Activated CD8-positive, alpha-beta memory T cell treated with anti-CD3 and anti-CD28 coated beads for 36 hours (primary cell): ENCODE measurements around the gene B9D1. TPM values are rescaled to one million over a fixed set of nuclear protein-coding genes. Genes with fewer than 3 reads are reported as not detected.

ENCODE experiments used
- CTCF ChIA-PET: fragments of 350-600 bp; sonication (Branson Sonifier 250); formaldehyde crosslinking; loops from one replicate; lab custom pipeline; 2021; ENCODE audit warnings: antibody characterized with exemption; lab: Charles Lee
- POLR2A ChIA-PET: fragments of 350-600 bp; sonication (Branson Sonifier 250); formaldehyde crosslinking; loops from one replicate; lab custom pipeline; 2021; ENCODE audit warnings: antibody characterized with exemption; lab: Charles Lee
- total RNA-seq, 2 experiments: library from RNA; stranded (reverse); gene quantifications; one replicate each; pipeline ENCODE4 v1.2.3, GENCODE V29; 2021

Gene B9D1
- 1 to 10 TPM; 7.5 to 9.2 TPM for total RNA-seq

DNA sequence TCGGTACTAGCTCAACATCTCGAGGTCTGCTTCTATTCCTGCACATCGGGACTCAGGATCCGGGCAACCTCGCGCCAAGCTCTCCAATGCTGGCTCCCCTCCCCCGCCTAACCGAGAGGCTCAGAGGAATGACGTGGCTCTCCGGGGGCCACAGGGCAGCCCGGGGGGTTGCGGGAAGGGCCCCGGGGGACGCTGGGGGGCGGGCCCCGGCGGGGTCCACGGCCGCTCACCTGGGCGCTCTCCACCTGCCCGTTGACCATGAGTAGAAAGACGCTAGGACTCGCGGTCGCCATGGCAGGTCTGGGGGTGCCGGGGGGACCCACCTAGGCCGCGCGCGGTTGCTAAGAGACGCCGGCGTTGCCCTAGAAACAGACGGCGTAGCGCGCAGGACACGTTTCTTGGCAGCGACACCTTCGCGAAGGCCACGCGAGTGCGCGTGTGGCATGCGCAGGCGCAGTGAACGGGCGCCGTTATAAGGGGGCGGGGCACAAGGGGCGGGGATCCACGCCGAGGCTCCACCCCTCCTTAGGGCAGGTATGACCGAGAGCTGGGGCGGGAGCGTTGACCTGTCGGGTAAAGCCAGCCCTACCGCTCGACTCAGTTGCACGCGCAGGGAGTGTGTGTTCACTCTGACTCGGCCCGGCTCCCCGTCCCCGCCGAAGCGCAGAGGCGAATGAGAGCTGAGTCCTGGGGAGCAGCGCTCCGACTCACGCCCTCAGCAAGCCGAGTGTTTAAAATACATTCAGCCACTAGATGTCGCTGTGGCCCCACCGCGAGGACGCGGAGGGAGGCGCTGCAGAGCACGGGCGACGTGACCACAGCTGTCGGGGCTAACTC is at the start of gene B9D1:
TSS of gene B9D1 (minus strand) at position 447 of the 837 bp plus-strand sequence. CDS start at position 293, 154 bp downstream.
- POLR2A ChIA-PET = interaction anchor here (1.0 kb wide), 1 partner anchor 15 kb away, joined by 9 read pairs; the partner anchor contains the start of gene MAPK7
- CTCF ChIA-PET = interaction anchor here (0.6 to 5.5 kb wide), 28 partner anchors 8 to 400 kb away, joined by 3 to 63 read pairs (median 4); partner anchors contain the start of gene MAPK7

- CTCF ChIA-PET = no interaction called here
- POLR2A ChIA-PET = no interaction called here
Measured at GRCh38 chr17:19411631-19412030, 49.1 kb upstream of the B9D1 start.

- POLR2A ChIA-PET = no interaction called here
- CTCF ChIA-PET = no interaction called here
Measured at GRCh38 chr17:19410875-19411620, 48.5 kb upstream of the B9D1 start, which contains the start of gene RNF112. RNF112 (plus strand) TSS chr17:19411232; CDS start chr17:19411409, 177 bp downstream.

DNA sequence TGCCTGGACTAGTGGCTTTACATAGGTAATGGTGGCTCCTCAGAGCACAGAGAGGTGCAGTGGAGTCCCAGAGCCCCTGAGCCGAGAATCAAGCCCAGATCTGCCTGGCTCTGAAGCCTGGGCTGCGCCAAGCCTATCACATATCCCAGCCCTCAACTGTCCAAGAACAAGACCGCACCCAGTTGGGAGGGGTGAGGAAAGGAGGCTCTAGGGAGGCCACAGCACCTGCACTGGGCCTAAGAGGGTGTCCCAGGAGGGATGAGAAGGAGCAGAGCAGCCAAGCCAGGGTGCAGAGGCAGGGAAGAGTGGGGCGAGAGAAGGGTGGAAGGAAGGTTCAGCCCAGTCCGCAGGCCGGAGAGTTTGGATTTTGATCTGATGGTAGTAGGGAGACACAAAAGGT is 47.6 kb upstream of the B9D1 start:
- POLR2A ChIA-PET = no interaction called here
- CTCF ChIA-PET = no interaction called here

- ChIA-PET CTCF (no interaction called here), POLR2A (no interaction called here)
Measured at GRCh38 chr17:19409509-19409908, 47.0 kb upstream of the B9D1 start.

DNA sequence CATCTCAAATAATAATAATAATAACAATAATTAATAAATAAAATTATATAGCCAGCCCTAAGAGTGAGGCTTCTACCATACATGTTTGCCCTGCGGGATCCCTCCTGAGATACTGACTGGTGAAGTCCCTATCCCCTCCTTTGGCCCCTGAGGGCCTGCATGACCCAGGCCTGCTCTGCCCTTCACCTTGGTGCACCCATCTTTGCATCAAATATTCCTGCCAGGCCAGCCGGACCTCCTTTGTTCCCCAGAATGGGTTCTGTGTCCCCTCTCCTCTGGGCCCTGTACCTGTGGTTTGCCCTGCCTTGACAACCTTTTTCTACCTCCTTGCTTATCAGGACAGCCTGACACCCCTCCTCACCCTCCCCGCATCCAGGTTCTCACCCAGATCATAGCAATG is 46.5 kb upstream of the B9D1 start:
- CTCF ChIA-PET = no interaction called here
- POLR2A ChIA-PET = no interaction called here

DNA sequence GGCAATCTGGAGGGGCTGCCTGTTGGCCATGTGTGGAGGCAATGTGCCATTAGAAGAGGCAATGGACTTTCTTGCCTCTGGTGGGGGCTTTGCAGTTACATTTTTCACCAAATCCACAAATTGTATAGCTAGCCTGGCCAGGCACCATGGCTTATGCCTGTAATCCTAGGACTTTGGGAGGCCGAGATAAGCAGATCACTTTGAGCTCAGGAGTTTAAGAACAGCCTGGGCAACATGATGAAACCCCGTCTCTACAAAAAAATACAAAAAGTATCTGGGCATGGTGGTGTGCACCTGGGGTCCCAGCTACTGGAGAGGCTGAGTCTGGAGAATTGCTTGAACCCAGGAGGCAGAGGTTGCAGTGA is 45.8 kb upstream of the B9D1 start:
- CTCF ChIA-PET = no interaction called here
- POLR2A ChIA-PET = no interaction called here

DNA sequence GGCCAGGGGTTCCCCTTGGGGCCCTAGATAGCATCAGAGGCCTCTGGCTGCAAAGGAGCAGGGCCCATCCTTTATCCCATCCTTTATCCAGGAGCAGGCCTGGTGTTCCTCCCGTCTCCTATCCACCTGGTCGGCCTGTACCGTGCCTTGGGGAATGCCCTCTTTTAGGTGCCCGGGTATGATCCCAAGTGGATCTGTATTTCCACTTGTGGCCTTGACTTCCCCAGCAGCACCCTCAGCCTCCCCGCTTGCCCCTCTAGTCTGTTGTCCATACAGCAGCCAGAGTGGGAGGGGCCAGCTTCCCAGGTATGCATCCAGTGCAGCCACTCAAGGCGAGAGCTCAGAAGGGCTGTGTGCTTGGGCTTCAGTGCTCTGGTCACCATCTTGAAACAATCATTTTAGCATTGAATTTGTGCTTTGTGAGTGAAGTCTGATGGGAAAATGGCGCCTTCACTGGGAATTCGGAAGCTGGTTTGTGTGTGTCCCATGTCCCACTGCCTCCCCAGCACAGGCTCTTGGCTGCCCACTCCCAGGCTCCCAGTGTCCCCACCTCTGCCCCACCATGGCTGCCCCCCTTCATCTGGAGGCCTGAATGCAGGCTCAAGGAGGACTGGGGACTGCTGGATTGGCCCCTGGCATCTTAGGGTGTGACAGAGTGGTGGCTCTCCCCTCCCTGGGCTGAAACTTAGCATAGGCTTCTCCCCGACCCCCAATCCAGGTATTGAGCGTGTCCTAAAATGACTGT is 45.2 kb upstream of the B9D1 start:
- ChIA-PET CTCF (no interaction called here), POLR2A (no interaction called here)

DNA sequence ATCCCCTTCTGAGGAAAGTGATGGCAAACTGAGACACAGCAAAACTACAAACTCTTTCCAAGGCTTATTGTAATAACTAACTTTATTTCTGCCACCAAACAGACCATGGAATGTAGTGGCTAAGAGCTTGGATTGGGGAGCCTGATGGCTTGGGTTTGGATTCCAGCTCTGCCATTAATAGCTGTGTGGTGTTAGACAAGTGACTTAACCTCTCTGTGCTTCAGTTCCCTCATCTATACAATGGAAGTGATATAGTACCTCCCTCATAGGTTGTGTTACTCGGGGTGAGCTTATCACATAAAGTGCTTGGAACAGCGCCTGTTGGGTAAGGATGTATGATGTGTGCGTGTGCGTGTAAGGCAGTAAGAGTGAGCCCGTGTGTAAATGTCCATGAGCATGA is 42.6 kb upstream of the B9D1 start:
- CTCF ChIA-PET = no interaction called here
- POLR2A ChIA-PET = no interaction called here

DNA sequence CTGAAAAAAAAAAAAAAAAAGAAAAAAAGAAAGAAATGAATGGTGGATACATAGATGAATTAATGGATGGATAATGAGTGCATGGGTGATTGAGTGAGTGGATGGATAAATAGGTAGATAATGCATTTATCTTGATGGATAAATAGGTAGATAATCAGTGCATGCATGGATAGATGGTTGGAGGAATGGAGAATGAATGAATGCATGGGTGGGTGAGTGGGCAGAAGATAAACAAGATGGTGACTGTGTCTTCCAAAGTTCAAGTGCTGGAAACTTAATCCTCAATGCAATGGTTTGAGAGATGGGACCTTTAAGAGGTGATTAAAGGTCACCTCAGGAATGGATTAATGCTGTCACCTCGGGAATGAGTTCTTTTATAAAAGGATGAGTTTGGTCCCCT is 41.7 kb upstream of the B9D1 start:
- CTCF ChIA-PET = no interaction called here
- POLR2A ChIA-PET = no interaction called here

DNA sequence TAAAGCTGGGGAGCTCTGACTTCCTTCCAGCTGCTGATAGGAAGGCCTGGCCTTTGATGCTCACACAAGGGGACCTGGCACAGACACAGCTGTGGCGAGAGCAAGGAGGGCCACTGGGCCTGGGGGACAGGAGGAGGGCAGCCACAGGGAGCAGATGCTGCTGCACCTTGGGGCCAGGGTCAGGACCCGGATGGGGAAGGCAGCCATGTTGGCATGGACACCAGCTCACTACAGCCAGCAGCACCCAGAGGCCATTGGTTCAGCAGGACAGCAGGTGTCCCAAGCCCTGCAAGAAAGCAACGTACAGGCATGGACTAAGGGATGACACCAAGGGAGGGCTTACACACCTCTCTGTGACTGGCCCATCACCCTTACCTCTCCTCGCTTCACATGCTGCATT is 40.5 kb upstream of the B9D1 start:
- POLR2A ChIA-PET = no interaction called here

GRCh38 chr17:19402171-19402570 is 39.6 kb upstream of the B9D1 start:
- POLR2A ChIA-PET = no interaction called here

More for the DNA sequence above, 40.5 kb upstream of the B9D1 start:
- CTCF ChIA-PET = interaction anchor here (1.3 kb wide), 1 partner anchor 40 kb away, joined by 3 read pairs; no protein-coding TSS in a partner anchor

DNA sequence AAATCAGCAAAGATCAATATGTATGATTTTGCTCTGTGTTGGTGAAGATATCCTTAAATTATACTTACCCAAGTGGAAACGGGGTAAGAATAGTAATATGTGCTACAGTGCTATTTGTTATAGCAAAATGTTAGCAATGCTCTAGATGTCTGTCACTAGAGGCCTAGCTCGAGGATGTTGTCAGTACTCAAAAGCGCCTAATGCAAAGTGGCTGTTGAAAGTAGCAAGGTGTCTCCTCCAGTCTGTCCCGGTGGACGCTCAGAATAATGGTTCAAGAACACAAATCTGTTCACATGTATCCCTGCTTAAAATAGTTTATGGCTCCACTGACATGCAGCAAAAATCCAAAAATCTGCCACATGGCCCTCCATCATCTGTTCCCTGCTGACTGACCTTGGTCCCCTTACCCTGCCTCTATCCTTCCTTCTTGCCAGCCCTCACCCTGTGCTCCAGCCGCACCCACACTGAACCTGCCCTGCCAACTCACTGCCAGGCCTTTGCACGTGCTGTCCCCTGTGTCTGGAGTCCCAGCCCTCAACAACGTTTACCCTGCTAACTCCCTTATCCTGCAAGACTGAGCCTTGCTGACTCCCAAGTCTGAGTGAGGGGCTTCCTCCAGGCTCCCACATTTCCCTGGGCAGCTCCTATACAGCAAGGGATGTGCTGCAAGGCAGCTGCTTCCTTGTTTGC is 38.9 kb upstream of the B9D1 start:
- POLR2A ChIA-PET = no interaction called here
- CTCF ChIA-PET = no interaction called here

More at GRCh38 chr17:19402171-19402570, 39.6 kb upstream of the B9D1 start:
- CTCF ChIA-PET = no interaction called here

- POLR2A ChIA-PET = no interaction called here
- CTCF ChIA-PET = no interaction called here
Measured at GRCh38 chr17:19399750-19400450, 37.4 kb upstream of the B9D1 start.

GRCh38 chr17:19398301-19399181 is 36.0 kb upstream of the B9D1 start:
- ChIA-PET CTCF (no interaction called here), POLR2A (no interaction called here)

GRCh38 chr17:19397556-19398041 is 35.1 kb upstream of the B9D1 start:
- POLR2A ChIA-PET = no interaction called here
- CTCF ChIA-PET = no interaction called here

GRCh38 chr17:19392303-19392702 is 29.8 kb upstream of the B9D1 start:
- CTCF ChIA-PET = no interaction called here
- POLR2A ChIA-PET = no interaction called here

DNA sequence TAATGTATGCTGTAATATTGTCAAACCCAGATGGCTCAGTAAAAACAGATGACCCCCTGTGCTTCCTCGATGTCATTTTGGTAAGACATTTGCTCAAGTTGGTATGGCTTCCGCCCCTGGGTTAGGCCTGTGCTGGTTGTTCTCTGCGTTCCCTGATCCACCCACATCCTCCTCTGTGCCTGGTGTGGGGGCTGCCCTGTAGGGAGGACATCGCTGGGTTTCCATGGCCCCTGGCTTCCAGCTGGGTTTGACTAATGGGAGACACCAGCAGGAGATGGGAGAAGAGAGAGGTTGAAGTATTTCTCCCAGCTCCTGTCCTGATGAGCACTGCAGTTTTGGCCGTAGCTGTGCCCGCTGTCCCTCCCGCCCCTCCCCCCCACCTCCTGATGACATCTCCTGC is 28.9 kb upstream of the B9D1 start:
- POLR2A ChIA-PET = no interaction called here
- CTCF ChIA-PET = no interaction called here
